ENCODE data around the gene S100P. TPM values are rescaled to one million over a fixed set of nuclear protein-coding genes. Genes with fewer than 3 reads are reported as not detected.

Gene S100P
- total and polyA plus RNA-seq, 4 donors, result 0.42 to 3.1 (median 2.3) TPM

GRCh38 chr4:6710282-6710681, 16.6 kb downstream of the S100P start:
- Histone ChIP-seq H3K27me3 (ENCODE audit: control insufficient read depth in 4 of 4, insufficient read depth in 4 of 4, low read length in 3 of 4) (no peaks in the 10 kb centered on the region), H3K27ac (ENCODE audit: low read depth in 1 of 2, low read length in 2 of 2) (peak overlapping the region in 1 of 2 donors; percentile 48), H3K9me3 (ENCODE audit: control insufficient read depth in 4 of 4, low read length in 3 of 4) (no peaks in the 10 kb centered on the region), H3K4me1 (ENCODE audit: control insufficient read depth in 4 of 4, insufficient read depth in 4 of 4, low read length in 3 of 4) (peaks cover 11 to 41% (median 33%) of the 10 kb centered on the region in 4 donors), H3K4me3 (ENCODE audit: low read depth in 1 of 3, low read length in 3 of 3) (peak overlapping the region; percentile 58 to 98 (median 73)), H3K9ac (ENCODE audit: low read depth in 1 of 2, low read length in 2 of 2) (peak overlapping the region in 1 of 2 donors; percentile 92), H3K36me3 (ENCODE audit: control insufficient read depth in 4 of 4, insufficient read depth in 3 of 4, low read depth in 1 of 4, low read length in 3 of 4) (no peaks in the 10 kb centered on the region)
- DNase-seq (ENCODE audit: low spot score), result no peak
- 8% methylated on average over 6 of the region's 6 CpGs for WGBS
- TF ChIP-seq GABPA (IDR thresholded peaks at IDR 0.05 in 1 of 2, conservative IDR thresholded peaks at IDR 0.05 in 1 of 2) (no peak), ZBTB33 (IDR thresholded peaks at IDR 0.05) (no peak), CTCF (IDR thresholded peaks at IDR 0.05; ENCODE audit: low read depth, low read length, missing input control) (no peak), EGR1 (IDR thresholded peaks at IDR 0.05; ENCODE audit: low read depth in 2 of 2) (no peak), MAX (IDR thresholded peaks at IDR 0.05) (no peak), SP1 (IDR thresholded peaks at IDR 0.05) (no peak), HNF4G (IDR thresholded peaks at IDR 0.05) (no peak), RXRA (IDR thresholded peaks at IDR 0.05) (no peak), JUND (IDR thresholded peaks at IDR 0.05) (no peak), YY1 (IDR thresholded peaks at IDR 0.05) (no peak)

GRCh38 chr4:6710996-6711395, 17.3 kb downstream of the S100P start:
- Histone ChIP-seq H3K4me3 (ENCODE audit: low read depth in 1 of 3, low read length in 3 of 3) (no peak overlapping the region), H3K27ac (ENCODE audit: low read depth in 1 of 2, low read length in 2 of 2) (no peak overlapping the region)
- WGBS, result 86% methylated on average over 2 of the region's 2 CpGs

More at GRCh38 chr4:6710996-6711395, 17.3 kb downstream of the S100P start:
- peaks cover 11 to 44% (median 33%) of the 10 kb centered on the region in 4 donors for H3K4me1 ChIP-seq (ENCODE audit: control insufficient read depth in 4 of 4, insufficient read depth in 4 of 4, low read length in 3 of 4)
- H3K9ac ChIP-seq (ENCODE audit: low read depth in 1 of 2, low read length in 2 of 2), result no peak overlapping the region
- H3K9me3 ChIP-seq (ENCODE audit: control insufficient read depth in 4 of 4, low read length in 3 of 4), result no peaks in the 10 kb centered on the region
- H3K36me3 ChIP-seq (ENCODE audit: control insufficient read depth in 4 of 4, insufficient read depth in 3 of 4, low read depth in 1 of 4, low read length in 3 of 4), result no peaks in the 10 kb centered on the region
- no peaks in the 10 kb centered on the region for H3K27me3 ChIP-seq (ENCODE audit: control insufficient read depth in 4 of 4, insufficient read depth in 4 of 4, low read length in 3 of 4)
- TF ChIP-seq SP1 (IDR thresholded peaks at IDR 0.05) (no peak), HNF4A (conservative IDR thresholded peaks at IDR 0.05) (no peak), ZBTB33 (IDR thresholded peaks at IDR 0.05) (no peak)
- no peak for DNase-seq (ENCODE audit: low spot score)

Measured in liver (tissue), 9 donors.